ENCODE data around the gene NOS1AP.

DNA sequence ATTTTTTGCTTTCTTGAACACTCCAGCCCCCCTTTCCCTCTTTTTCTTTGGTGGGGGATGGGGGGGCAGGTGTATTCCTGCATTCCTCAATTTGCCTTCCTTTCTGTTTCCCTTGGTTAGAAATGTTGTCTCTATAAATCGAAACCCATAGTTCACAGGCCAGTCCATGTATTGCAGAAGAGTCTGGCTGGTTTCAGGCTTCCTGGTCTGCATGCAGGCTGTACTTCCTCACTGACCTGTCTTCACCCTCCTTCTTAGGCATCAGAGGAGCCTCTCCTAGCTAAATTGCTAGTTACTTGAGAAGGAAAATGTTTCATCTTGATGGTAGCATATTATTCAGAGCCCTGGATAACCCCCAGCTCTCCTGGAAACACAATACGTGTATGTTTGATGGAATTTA, 167.1 kb downstream of the NOS1AP start:
- TF ChIP-seq POLR2A (IDR thresholded peaks at IDR 0.05), result no peak
- TF ChIP-seq, protein P1, sequence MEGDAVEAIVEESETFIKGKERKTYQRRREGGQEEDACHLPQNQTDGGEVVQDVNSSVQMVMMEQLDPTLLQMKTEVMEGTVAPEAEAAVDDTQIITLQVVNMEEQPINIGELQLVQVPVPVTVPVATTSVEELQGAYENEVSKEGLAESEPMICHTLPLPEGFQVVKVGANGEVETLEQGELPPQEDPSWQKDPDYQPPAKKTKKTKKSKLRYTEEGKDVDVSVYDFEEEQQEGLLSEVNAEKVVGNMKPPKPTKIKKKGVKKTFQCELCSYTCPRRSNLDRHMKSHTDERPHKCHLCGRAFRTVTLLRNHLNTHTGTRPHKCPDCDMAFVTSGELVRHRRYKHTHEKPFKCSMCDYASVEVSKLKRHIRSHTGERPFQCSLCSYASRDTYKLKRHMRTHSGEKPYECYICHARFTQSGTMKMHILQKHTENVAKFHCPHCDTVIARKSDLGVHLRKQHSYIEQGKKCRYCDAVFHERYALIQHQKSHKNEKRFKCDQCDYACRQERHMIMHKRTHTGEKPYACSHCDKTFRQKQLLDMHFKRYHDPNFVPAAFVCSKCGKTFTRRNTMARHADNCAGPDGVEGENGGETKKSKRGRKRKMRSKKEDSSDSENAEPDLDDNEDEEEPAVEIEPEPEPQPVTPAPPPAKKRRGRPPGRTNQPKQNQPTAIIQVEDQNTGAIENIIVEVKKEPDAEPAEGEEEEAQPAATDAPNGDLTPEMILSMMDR (IDR thresholded peaks at IDR 0.05), result no peak
- no peak for TF ChIP-seq POLR2AphosphoS5 (IDR thresholded peaks at IDR 0.05)

Measured in stomach (tissue), 4 donors.